Urinary bladder (tissue), 4 donors: ENCODE data around the gene IGSF21. TPM values are rescaled to one million over a fixed set of nuclear protein-coding genes. Genes with fewer than 3 reads are reported as not detected.
A peak's percentile ranks its signal among the peaks of the same experiment; 100 is the strongest.
"Not testable (repeated sequence)": the region's sequence is repeated elsewhere in the genome, so short reads cannot be mapped to it uniquely, and the experiment has no call there.

ENCODE experiments used
- DNase-seq: peaks from one replicate; pipeline ENCODE4 v3.0.0-alpha.2; 2015; ENCODE audit errors: extremely low spot score
- H3K27ac ChIP-seq: one replicate; pipeline ENCODE4 v1.5.1; 2013; ENCODE audit warnings: low read depth, mild to moderate bottlenecking, moderate library complexity
- H3K36me3 ChIP-seq: one replicate; pipeline ENCODE4 v1.6.1; 2013; ENCODE audit warnings: mild to moderate bottlenecking, moderate library complexity; ENCODE audit not compliant: insufficient read depth
- H3K4me1 ChIP-seq: one replicate; pipeline ENCODE4 v1.6.1; 2013; ENCODE audit warnings: mild to moderate bottlenecking, moderate library complexity; ENCODE audit not compliant: insufficient read depth
- H3K4me3 ChIP-seq: one replicate; pipeline ENCODE4 v1.5.1; 2013; ENCODE audit warnings: low read depth, low read length
- WGBS: extraction: QIAGEN DNeasy Blood & Tissue Kit; methylation state at CpG from one replicate; pipeline ENCODE4 v1.1.7; 2013; 5-methylcytosine and 5-hydroxymethylcytosine counted together
- polyA plus RNA-seq: library from polyadenylated mRNA; stranded (reverse); fragments of 200-250 nt; gene quantifications from one replicate; pipeline ENCODE4 v1.2.3, GENCODE V29; 2013
- total RNA-seq: library from RNA; depleted of rRNA; stranded (reverse); fragments of >200 nt; gene quantifications from one replicate; pipeline ENCODE4 v1.2.3, GENCODE V29; 2014
- donor health status: healthy with polysubstance abuse.
- donor health status: healthy.

IGSF21 gene
- total and polyA plus RNA-seq, 2 donors = 1.1 to 8.2 TPM

- Histone ChIP-seq H3K4me1 (no peaks in the 10 kb centered on the region), H3K27ac (no peak overlapping the region), H3K4me3 (no peak overlapping the region), H3K36me3 (no peaks in the 10 kb centered on the region)
- 59% methylated on average over 19 of the region's 19 CpGs for WGBS
- DNase-seq = no peak
These were observed 41.5 kb downstream of the IGSF21 start for GRCh38 chr1:18149027-18149641.

- 68% methylated on average over 8 of the region's 8 CpGs for WGBS
- H3K36me3 ChIP-seq = no peaks in the 10 kb centered on the region
- H3K27ac ChIP-seq = no peak overlapping the region
- no peak for DNase-seq
- H3K4me1 ChIP-seq = no peaks in the 10 kb centered on the region
- H3K4me3 ChIP-seq = no peak overlapping the region
These were observed 44.0 kb downstream of the IGSF21 start for GRCh38 chr1:18151436-18152122.

GRCh38 chr1:18154430-18155194 lies 47.0 kb downstream of the IGSF21 start:
- Histone ChIP-seq H3K4me3 (no peak overlapping the region), H3K36me3 (no peaks in the 10 kb centered on the region), H3K4me1 (no peaks in the 10 kb centered on the region), H3K27ac (no peak overlapping the region)
- DNase-seq = no peak
- WGBS = 70% methylated on average over 3 of the region's 3 CpGs

DNA sequence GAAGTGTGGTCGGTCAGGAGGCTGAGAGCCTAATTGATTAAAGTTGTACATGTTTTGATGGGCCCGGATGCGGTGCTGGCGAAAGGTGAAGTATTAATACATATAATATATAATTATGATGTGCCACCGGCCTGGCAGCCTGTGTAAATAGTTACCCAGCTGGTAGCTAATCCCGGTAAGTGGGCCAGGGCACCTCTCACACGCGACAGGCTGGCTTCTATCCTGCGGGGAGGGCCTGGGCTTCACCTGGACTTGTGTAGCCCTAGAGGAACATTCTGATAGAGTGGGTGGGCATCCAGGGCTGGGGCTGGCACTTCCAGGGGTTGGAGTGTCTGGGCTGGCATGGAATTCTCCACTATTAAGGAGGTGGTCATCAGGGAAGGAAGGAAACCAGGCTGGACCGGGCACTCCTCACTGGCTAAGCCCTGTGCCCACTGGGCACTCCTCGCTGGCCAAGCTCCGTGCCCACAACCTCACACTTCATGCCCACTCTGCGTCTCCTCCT lies 48.3 kb downstream of the IGSF21 start:
- Histone ChIP-seq H3K4me3 (no peak overlapping the region), H3K4me1 (no peaks in the 10 kb centered on the region), H3K36me3 (no peaks in the 10 kb centered on the region), H3K27ac (no peak overlapping the region)
- DNase-seq = no peak
- whole genome bisulfite sequencing = 89% methylated on average over 13 of the region's 13 CpGs

DNA sequence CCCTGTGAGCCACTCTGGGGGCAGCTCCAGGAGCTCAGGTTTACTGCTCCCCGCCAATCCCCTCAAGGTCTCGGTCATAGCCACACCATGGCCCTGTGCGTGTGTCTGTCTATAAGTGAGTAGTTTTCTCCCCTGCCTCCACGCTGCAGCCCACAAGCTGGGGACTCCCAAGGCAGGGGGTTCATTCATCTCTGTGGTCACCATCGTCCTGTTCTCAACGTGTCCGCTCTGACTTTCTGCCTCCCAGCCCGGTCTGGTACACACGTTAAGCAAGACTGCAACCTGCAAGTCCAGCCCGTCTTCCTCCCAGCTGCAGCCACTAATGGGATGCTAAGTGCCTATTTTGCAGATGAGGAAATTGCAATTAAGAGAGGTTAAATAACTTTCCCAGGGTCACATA lies 49.8 kb downstream of the IGSF21 start:
- no peak overlapping the region for H3K4me3 ChIP-seq
- no peaks in the 10 kb centered on the region for H3K36me3 ChIP-seq
- no peak overlapping the region for H3K27ac ChIP-seq
- DNase-seq = no peak
- H3K4me1 ChIP-seq = no peaks in the 10 kb centered on the region
- WGBS = 76% methylated on average over 10 of the region's 10 CpGs

GRCh38 chr1:18157968-18158367 lies 50.4 kb downstream of the IGSF21 start:
- no peaks in the 10 kb centered on the region for H3K36me3 ChIP-seq
- no peaks in the 10 kb centered on the region for H3K4me1 ChIP-seq
- H3K4me3 ChIP-seq = no peak overlapping the region
- 84% methylated on average over 7 of the region's 7 CpGs for WGBS
- H3K27ac ChIP-seq = no peak overlapping the region
- DNase-seq = no peak

DNA sequence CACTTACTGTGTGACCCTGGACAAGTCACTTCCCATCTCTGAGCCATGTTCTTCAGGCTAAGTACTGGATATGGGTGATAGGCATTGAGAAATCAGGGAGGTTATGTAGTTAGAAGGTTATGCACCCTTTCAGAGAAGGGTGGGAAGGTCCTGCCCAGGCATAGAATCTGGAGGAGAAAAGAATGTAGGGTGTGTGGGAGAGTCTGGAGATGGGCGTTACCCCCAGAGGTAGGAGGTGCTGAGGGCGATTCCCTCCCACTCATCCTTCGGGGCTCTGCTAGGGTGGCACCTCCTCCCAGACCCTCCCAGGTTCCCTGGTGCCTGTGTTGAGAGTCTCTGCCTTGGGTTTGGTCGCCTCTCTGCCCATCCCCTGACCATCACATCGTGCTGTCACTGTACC lies 51.1 kb downstream of the IGSF21 start:
- H3K27ac ChIP-seq = no peak overlapping the region
- no peaks in the 10 kb centered on the region for H3K4me1 ChIP-seq
- H3K36me3 ChIP-seq = no peaks in the 10 kb centered on the region
- whole genome bisulfite sequencing = 82% methylated on average over 5 of the region's 5 CpGs
- H3K4me3 ChIP-seq = no peak overlapping the region
- DNase-seq = no peak

- H3K36me3 ChIP-seq = no peaks in the 10 kb centered on the region
- H3K27ac ChIP-seq = no peak overlapping the region
- no peak overlapping the region for H3K4me3 ChIP-seq
- WGBS = 78% methylated on average over 13 of the region's 13 CpGs
- no peaks in the 10 kb centered on the region for H3K4me1 ChIP-seq
- no peak for DNase-seq
These were observed 52.8 kb downstream of the IGSF21 start for GRCh38 chr1:18160290-18160942.

DNA sequence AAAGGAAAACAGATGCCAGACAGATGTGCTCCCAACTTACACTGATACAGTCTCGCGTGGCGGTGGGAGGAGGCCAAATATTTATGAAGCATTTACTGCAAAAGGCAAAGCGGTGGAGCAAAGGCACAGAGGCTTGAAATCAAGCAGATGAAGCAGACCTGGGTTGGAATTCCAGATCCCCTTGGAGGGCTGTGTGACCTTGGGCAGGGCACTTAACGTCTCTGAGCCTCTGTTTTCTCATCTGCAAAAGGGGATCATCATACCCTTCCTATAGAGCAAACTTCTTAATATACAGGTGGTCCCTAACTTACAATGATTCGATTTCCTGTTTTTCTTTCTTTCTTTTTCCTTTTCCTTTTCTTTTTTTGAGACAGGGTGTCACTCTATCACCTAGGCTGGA lies 54.1 kb downstream of the IGSF21 start:
- 50% methylated on average over 6 of the region's 6 CpGs for WGBS

GRCh38 chr1:18165640-18166039 lies 58.0 kb downstream of the IGSF21 start:
- H3K4me1 ChIP-seq, DNase-seq, H3K4me3 ChIP-seq, H3K36me3 ChIP-seq, H3K27ac ChIP-seq: not testable (repeated sequence)
- whole genome bisulfite sequencing = 37% methylated on average over 2 of the region's 2 CpGs

More for the DNA sequence above, 54.1 kb downstream of the IGSF21 start:
- no peaks in the 10 kb centered on the region for H3K4me1 ChIP-seq
- no peaks in the 10 kb centered on the region for H3K36me3 ChIP-seq
- H3K27ac ChIP-seq = no peak overlapping the region
- DNase-seq = peak; percentile 23
- H3K4me3 ChIP-seq = no peak overlapping the region

- no peak for DNase-seq
- 50% methylated on average over 13 of the region's 13 CpGs for WGBS
- Histone ChIP-seq H3K4me3 (no peak overlapping the region), H3K27ac (no peak overlapping the region), H3K36me3 (no peaks in the 10 kb centered on the region), H3K4me1 (no peaks in the 10 kb centered on the region)
These were observed 58.7 kb downstream of the IGSF21 start for GRCh38 chr1:18166341-18166740.

DNA sequence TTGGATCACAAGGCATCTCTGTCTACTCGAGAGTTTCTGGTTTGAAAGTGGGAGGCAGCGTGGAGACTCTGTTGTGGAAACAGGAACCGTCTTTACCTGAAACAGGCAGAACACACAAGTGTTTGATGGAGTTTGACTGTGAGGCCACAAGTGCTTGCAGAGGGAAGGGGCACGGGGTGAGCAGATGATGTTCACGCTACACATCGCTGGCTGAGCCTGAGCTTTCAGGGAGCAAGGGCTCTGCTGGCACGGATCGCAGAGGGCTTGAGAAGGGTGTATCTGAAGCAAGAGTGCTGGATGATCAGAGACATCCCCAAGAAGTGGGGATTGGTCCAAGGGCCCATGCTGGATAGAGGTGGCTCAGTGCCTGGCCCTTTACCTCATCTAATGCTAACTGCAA lies 59.3 kb downstream of the IGSF21 start:
- Histone ChIP-seq H3K27ac (no peak overlapping the region), H3K4me1 (no peaks in the 10 kb centered on the region), H3K36me3 (no peaks in the 10 kb centered on the region), H3K4me3 (no peak overlapping the region)
- DNase-seq = no peak
- WGBS = 83% methylated on average over 8 of the region's 8 CpGs

DNA sequence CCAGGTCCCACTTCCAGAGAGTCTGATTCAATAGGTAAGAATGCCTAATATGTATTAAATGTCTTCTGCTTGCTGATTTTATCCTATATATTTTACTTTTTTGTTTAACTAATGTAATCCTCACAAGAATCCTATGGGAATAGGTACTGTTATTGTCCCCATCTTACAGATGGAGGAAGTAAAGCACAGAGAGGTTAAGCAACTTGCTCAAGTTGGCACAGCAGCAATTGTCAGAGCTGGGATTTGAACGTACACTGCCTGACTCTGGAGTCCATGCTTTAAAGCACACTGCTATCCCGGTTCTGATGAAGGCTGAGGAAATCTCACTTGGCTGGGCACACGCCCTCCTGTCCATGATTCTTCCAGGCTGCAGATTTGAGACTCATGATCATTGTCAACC lies 62.8 kb downstream of the IGSF21 start:
- 80% methylated on average over 3 of the region's 3 CpGs for WGBS

More for the DNA sequence above, 62.8 kb downstream of the IGSF21 start:
- Histone ChIP-seq H3K27ac (no peak overlapping the region), H3K36me3 (no peaks in the 10 kb centered on the region), H3K4me1 (no peaks in the 10 kb centered on the region), H3K4me3 (no peak overlapping the region)
- DNase-seq = no peak
